Muscle of leg (tissue), 11 donors: ENCODE measurements around the gene LRP6. TPM values are rescaled to one million over a fixed set of nuclear protein-coding genes. Genes with fewer than 3 reads are reported as not detected.

Source experiments
- DNase-seq: peaks from one replicate; pipeline ENCODE4 v3.0.0; 2013
- H3K27ac ChIP-seq: one replicate; pipeline ENCODE4 v1.5.1; 2013; ENCODE audit warnings: mild to moderate bottlenecking, low read length, control low read depth
- H3K27me3 ChIP-seq: one replicate; pipeline ENCODE4 v1.6.1; 2013; ENCODE audit warnings: low read length; ENCODE audit not compliant: control insufficient read depth, insufficient read depth
- H3K36me3 ChIP-seq: one replicate; pipeline ENCODE4 v1.6.1; 2013; ENCODE audit warnings: low read length; ENCODE audit not compliant: control insufficient read depth, insufficient read depth
- H3K4me1 ChIP-seq: one replicate; pipeline ENCODE4 v1.6.1; 2013; ENCODE audit warnings: low read length; ENCODE audit not compliant: control insufficient read depth, insufficient read depth
- H3K4me3 ChIP-seq: one replicate; pipeline ENCODE4 v1.5.1; 2013; ENCODE audit warnings: low read length, control low read depth
- H3K9me3 ChIP-seq: replicated peaks from 2 replicates; pipeline ENCODE4 v1.6.1; 2013; ENCODE audit warnings: low read depth, low read length; ENCODE audit not compliant: control insufficient read depth
- WGBS: methylation state at CpG from one replicate; pipeline ENCODE4 v1.1.5; 2013; ENCODE audit warnings: missing lambda C conversion rate; ENCODE audit not compliant: insufficient coverage; 5-methylcytosine and 5-hydroxymethylcytosine counted together
- polyA plus RNA-seq, 8 donors: library from polyadenylated mRNA; unstranded; fragments of 120-200 nt; gene quantifications; one replicate each; pipeline versions ENCODE4 v1.2.1 to v1.2.3, GENCODE V29; 2013; ENCODE audit warnings: inconsistent platforms in 1 of 8, low replicate concordance in 1 of 8; ENCODE audit not compliant: insufficient read length in 8 of 8, insufficient read depth in 1 of 8
- total RNA-seq: library from RNA; stranded (reverse); fragments of 120-200 nt; gene quantifications from one replicate; pipeline ENCODE4 v1.2.4, GENCODE V29; 2013

LRP6 gene
- total and polyA plus RNA-seq, 9 donors, result 18.8 to 43.4 (median 35.7) TPM

DNA sequence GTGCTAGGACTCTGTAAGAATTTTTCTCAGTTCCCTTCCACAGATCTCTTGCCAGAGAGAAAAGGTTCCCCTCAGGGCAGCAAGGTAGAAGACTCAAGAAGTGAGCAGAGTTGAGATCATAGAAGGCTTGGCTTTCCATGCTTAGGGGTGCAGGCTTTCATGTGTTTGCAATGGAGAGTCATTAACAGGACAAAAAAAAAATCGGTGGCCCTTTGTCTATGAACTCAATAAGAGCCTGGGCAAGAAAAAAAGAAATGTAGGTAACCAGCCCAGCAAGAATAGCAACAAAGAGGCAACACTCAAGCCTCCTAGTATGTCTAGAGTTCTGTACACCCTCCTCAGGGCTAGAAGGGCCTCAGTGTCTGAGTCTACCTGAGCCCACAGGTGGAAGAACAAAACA, 23.4 kb upstream of the LRP6 start:
- peaks cover 4% of the 10 kb centered on the region for H3K4me1 ChIP-seq
- no peak overlapping the region for H3K4me3 ChIP-seq
- no CpG with 5 or more reads among the region's 1 CpG for WGBS
- no peak for DNase-seq
- H3K27me3 ChIP-seq, result no peaks in the 10 kb centered on the region
- H3K9me3 ChIP-seq, result no peaks in the 10 kb centered on the region
- H3K27ac ChIP-seq, result no peak overlapping the region
- H3K36me3 ChIP-seq, result no peaks in the 10 kb centered on the region

DNA sequence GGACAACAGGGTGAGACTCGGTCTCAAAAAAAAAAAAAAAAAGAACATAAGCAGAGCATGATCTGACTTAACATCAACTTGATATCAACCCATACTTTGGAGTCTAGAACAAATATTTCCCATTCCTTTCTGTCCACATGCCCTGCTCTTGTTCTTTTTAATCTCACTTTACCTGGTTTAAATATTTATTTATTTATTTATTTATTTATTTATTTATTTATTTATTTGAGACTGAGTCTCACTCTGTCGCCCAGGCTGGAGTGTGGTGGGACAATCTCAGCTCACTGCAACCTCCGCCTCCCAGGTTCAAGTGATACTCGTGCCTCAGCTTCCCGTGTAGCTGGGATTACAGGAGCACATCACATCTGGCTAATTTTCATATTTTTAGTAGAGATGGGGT, 19.6 kb upstream of the LRP6 start:
- no peaks in the 10 kb centered on the region for H3K9me3 ChIP-seq
- WGBS, result 80% methylated on average over 1 of the region's 5 CpGs

DNA sequence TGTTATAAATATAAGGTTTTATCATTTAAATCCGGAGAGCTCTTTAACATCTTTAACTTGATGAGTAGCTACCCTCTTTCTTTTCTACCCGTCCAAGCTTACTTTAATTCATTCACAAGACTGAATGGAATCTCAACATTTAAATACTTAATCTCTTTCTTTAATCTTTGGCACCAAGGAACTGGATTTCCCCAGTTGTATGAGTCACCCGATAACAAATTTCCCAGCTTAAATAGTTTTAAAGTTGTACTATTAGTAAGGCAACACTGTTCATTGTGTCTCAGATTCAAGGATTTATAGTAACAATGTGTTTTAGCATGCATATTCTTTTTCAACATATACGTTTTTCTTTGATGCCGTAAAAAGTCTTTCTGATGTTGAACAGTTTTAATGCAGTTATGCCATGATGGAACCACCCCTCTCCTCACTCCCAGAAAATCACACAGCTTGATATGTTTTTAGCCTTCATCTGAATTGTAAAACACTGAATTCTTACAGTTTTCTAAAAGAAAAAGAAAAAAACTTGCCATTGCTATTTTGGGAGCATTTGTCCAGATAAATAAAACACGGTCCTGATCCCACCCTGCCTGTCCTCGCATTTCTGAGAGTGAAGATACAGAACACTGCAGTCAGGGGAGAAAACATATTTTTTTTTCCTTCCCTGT, 16.0 kb upstream of the LRP6 start:
- Histone ChIP-seq H3K4me3 (no peak overlapping the region), H3K27ac (no peak overlapping the region), H3K9me3 (no peaks in the 10 kb centered on the region), H3K4me1 (no peaks in the 10 kb centered on the region), H3K36me3 (no peaks in the 10 kb centered on the region), H3K27me3 (no peaks in the 10 kb centered on the region)
- peak; percentile 14 for DNase-seq
- 29% methylated on average over 1 of the region's 7 CpGs for WGBS

More for the DNA sequence above, 19.6 kb upstream of the LRP6 start:
- H3K4me3 ChIP-seq, result no peak overlapping the region
- no peak for DNase-seq
- no peaks in the 10 kb centered on the region for H3K36me3 ChIP-seq
- no peaks in the 10 kb centered on the region for H3K27me3 ChIP-seq
- no peaks in the 10 kb centered on the region for H3K4me1 ChIP-seq
- H3K27ac ChIP-seq, result no peak overlapping the region

DNA sequence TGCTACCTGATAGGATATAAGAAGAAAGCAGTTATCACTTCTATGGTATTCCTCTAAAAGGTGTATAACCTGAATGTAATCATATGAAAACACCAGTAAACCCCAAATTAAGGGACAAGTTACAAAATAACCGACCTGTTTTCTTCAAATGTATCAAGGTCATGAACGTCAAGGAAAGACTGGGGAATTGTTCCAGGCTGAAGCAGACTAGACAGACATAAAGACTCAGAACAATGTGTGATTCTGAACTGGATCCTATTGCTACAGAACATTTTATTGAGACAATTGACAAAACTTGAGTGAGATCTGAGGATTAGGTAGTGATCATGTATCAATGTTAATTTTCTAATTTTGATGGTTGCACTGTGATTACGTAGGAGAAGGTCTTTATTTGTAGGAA, 15.4 kb upstream of the LRP6 start:
- Histone ChIP-seq H3K4me1 (no peaks in the 10 kb centered on the region), H3K36me3 (no peaks in the 10 kb centered on the region), H3K9me3 (no peaks in the 10 kb centered on the region), H3K27ac (no peak overlapping the region), H3K27me3 (no peaks in the 10 kb centered on the region), H3K4me3 (no peak overlapping the region)
- no CpG with 5 or more reads among the region's 3 CpGs for WGBS
- no peak for DNase-seq

DNA sequence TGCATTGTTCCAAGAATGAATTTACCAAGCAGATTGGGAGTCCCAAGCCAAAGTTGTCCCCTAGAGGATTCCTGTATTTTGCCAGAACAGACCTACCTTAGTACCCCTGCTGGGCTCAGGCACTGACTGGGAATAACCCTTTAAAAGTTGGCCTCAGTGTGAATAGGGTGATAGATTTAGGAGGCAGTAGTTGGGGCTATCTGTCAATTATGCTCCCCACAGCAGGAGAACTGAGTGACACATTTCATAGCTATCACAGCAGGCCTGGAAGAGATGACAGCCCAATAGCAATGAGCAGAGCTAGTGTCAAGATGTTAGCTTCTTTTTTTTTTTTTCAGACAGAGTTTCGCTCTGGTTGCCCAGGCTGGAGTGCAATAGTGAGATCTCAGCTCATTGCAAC, 14.3 kb upstream of the LRP6 start:
- H3K9me3 ChIP-seq, result peaks cover 4% of the 10 kb centered on the region
- H3K27ac ChIP-seq, result no peak overlapping the region
- no peak for DNase-seq
- no peaks in the 10 kb centered on the region for H3K36me3 ChIP-seq
- H3K4me1 ChIP-seq, result no peaks in the 10 kb centered on the region
- no peak overlapping the region for H3K4me3 ChIP-seq
- no peaks in the 10 kb centered on the region for H3K27me3 ChIP-seq
- 80% methylated on average over 1 of the region's 1 CpG for WGBS

DNA sequence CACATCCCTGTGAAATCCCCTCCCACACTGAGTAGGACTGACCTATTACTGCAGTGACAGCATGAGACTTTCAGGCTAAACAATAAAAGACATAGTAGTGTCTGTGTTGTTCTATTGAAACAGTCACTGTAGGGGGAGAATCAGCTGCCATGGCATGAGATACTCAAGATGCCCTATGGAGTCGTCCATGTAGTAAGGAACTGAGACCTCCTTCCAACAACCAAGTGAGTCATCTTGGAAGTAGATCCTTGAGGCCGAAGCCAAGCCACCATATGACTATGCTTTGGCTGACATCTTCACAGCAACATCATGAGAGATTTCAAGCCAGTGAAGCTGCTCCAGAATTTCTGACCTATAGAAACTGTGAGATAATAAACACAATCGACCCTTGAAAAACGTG, 12.1 kb upstream of the LRP6 start:
- DNase-seq, result peak; percentile 36
- H3K27ac ChIP-seq, result no peak overlapping the region
- H3K9me3 ChIP-seq, result peaks cover 4% of the 10 kb centered on the region
- no peaks in the 10 kb centered on the region for H3K27me3 ChIP-seq
- no peaks in the 10 kb centered on the region for H3K4me1 ChIP-seq
- 29% methylated on average over 1 of the region's 4 CpGs for WGBS
- no peak overlapping the region for H3K4me3 ChIP-seq
- H3K36me3 ChIP-seq, result no peaks in the 10 kb centered on the region

DNA sequence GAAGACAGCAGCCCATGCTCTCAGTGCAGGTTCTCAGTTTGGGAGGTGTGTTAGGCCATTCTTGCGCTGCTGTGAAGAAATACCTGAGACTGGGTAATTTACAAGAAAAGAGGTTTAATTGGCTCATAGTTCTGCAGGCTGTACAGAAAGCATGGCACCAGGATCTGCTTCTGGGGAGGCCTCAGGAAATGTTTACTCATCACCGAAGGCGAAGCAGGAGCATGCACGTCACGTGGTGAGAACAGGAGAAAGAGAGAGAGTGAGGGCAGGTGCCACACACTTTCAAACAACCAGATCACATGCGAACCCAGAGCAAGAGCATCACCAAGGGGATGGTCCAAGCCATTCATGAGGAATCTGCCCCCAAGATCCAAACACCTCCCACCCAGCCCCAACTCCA, 9.0 kb upstream of the LRP6 start:
- Histone ChIP-seq H3K27me3 (no peaks in the 10 kb centered on the region), H3K9me3 (peaks cover 4% of the 10 kb centered on the region), H3K4me3 (no peak overlapping the region), H3K36me3 (no peaks in the 10 kb centered on the region), H3K27ac (no peak overlapping the region), H3K4me1 (no peaks in the 10 kb centered on the region)
- 92% methylated on average over 1 of the region's 6 CpGs for WGBS
- DNase-seq, result no peak

DNA sequence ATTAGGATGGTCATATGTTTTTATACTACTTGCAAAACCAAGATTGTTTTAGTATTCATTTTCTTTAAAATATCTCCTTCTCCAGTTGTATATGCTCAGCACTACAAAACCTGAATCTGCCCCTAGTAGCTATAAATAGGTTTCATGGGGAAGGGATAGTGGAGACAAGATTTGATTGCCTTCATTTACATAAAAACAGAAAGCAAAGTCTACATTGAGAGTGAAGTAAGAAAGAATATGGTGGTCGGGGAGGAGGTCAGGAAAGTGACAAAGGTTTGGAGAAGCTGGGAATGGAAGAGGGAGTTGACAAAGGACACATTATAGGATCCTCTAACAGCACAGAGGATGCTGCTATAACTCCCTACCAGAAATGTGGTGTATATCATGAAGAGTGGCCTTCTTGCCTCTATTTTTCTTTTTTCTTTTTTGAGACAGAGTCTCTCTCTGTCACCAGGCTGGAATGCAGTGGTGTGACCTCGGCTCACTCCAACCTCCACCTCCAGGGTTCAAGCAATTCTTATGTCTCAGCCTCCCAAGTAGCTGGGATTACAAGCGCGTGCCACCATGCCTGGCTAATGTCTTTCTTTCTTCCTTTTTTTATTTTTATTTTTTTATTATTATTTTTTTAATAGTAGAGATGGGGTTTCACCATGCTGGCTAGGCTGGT, 6.6 kb upstream of the LRP6 start:
- Histone ChIP-seq H3K36me3 (no peaks in the 10 kb centered on the region), H3K27ac (no peak overlapping the region), H3K4me3 (no peak overlapping the region), H3K9me3 (peaks cover 4% of the 10 kb centered on the region), H3K27me3 (no peaks in the 10 kb centered on the region), H3K4me1 (no peaks in the 10 kb centered on the region)
- WGBS, result 100% methylated on average over 1 of the region's 4 CpGs
- DNase-seq, result no peak

DNA sequence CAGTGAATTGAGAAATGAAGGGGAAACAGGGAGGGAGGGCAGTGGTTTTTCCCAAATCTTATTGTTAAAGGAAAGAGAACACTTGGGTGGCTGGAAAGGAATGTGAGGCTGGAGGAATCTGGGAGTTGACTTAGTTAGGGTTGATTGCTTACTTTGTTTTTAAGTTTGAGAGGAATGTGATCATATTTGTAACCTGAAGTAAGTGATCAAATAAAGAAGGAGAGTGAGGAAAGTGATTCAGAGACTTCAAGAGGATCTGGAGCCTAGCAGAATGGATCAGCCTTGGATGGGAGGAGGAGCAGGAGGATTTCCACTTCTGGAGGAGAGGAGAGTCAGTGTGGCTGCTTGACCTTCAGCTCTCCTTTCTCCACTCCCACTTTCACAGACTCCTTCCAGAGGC, 6.0 kb upstream of the LRP6 start:
- no peak overlapping the region for H3K4me3 ChIP-seq
- H3K4me1 ChIP-seq, result peaks cover under 1% of the 10 kb centered on the region
- H3K9me3 ChIP-seq, result peaks cover 4% of the 10 kb centered on the region
- no peak overlapping the region for H3K27ac ChIP-seq
- H3K36me3 ChIP-seq, result no peaks in the 10 kb centered on the region
- H3K27me3 ChIP-seq, result no peaks in the 10 kb centered on the region
- no peak for DNase-seq

DNA sequence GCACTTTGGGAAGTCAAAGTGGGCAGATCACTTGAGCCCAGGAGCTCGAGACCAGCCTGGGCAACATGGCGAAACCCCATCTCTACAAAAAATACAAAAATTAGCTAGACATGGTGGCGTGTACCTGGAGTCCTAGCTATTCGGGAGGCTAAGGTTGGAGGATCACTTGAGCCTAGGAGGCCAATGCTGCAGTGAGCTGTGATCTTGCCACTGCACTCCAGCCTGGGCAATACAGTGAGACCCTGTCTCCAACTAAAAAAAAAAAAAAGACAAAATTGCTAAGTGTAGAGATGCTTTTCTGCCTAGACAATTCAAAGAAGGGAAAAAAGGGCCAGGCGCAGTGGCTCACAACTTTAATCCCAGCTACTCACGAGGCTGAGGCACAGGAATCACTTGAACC, 3.4 kb upstream of the LRP6 start:
- H3K36me3 ChIP-seq, result no peaks in the 10 kb centered on the region
- no peak overlapping the region for H3K27ac ChIP-seq
- no peaks in the 10 kb centered on the region for H3K9me3 ChIP-seq
- H3K27me3 ChIP-seq, result no peaks in the 10 kb centered on the region
- WGBS, result 83% methylated on average over 3 of the region's 6 CpGs
- H3K4me1 ChIP-seq, result peaks cover 8% of the 10 kb centered on the region
- no peak overlapping the region for H3K4me3 ChIP-seq
- no peak for DNase-seq
